PC-9 (cell line): Measurements from ENCODE around the gene PCYT2.
"Not testable (repeated sequence)": the region's sequence is repeated elsewhere in the genome, so short reads cannot be mapped to it uniquely, and the experiment has no call there.

Experiments used
- EZH2 ChIP-seq: fragments of 200-600 bp; sonication (generic); IDR thresholded peaks from 2 replicates; pipeline ENCODE4 v1.8.0; 2017; ENCODE audit warnings: antibody characterized with exemption, low read depth
- TF ChIP-seq, protein P1 (sequence below): fragments of 200-600 bp; sonication (generic); conservative IDR thresholded peaks from 2 replicates; pipeline ENCODE4 v1.6.1; 2017; ENCODE audit warnings: mixed run types, antibody characterized with exemption, mild to moderate bottlenecking, moderate library complexity

DNA sequence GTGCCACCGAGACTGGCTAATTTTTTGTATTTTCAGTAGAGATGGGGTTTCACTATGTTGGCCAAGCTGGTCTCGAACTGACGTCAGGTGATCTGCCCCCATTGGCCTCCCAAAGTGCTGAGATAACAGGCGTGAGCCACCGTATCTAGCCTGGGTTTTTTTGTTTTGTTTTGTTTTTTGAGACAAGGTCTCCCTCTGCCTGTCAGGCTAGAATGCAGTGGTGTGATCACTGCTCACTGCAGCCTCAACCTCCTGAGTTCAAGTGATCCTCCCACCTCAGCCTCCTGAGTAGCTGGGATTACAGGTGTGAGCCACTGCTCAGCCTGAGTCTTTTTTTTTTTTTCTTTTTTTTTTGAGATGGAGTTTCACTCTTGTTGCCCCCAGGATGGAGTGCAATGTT lies 42.2 kb upstream of the PCYT2 start:
- TF ChIP-seq, protein P1, sequence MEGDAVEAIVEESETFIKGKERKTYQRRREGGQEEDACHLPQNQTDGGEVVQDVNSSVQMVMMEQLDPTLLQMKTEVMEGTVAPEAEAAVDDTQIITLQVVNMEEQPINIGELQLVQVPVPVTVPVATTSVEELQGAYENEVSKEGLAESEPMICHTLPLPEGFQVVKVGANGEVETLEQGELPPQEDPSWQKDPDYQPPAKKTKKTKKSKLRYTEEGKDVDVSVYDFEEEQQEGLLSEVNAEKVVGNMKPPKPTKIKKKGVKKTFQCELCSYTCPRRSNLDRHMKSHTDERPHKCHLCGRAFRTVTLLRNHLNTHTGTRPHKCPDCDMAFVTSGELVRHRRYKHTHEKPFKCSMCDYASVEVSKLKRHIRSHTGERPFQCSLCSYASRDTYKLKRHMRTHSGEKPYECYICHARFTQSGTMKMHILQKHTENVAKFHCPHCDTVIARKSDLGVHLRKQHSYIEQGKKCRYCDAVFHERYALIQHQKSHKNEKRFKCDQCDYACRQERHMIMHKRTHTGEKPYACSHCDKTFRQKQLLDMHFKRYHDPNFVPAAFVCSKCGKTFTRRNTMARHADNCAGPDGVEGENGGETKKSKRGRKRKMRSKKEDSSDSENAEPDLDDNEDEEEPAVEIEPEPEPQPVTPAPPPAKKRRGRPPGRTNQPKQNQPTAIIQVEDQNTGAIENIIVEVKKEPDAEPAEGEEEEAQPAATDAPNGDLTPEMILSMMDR: not testable (repeated sequence)
- TF ChIP-seq EZH2: not testable (repeated sequence)
